B cell (primary cell): Measurements from ENCODE around the gene MRPL20. TPM values are rescaled to one million over a fixed set of nuclear protein-coding genes. Genes with fewer than 3 reads are reported as not detected.
"Not testable (repeated sequence)": the region's sequence is repeated elsewhere in the genome, so short reads cannot be mapped to it uniquely, and the experiment has no call there.

Experiments used
- ATAC-seq: fragments of 200-7000 bp; cut with Tn5 transposase; one replicate; pipeline ENCODE4 v1.10.0; 2021; ENCODE audit warnings: low read depth, mild to moderate bottlenecking, moderate number of reproducible peaks, moderate library complexity
- CTCF ChIA-PET: fragments of 350-600 bp; sonication (Branson Sonifier 250); formaldehyde crosslinking; loops from one replicate; lab custom pipeline; 2021; ENCODE audit warnings: antibody characterized with exemption, inconsistent platforms; lab: Charles Lee
- POLR2A ChIA-PET: fragments of 350-600 bp; sonication (Branson Sonifier 250); formaldehyde crosslinking; loops from one replicate; lab custom pipeline; 2021; ENCODE audit warnings: antibody characterized with exemption; lab: Charles Lee
- DNase-seq: peaks from one replicate; pipeline ENCODE4 v3.0.0; 2013
- H2AFZ ChIP-seq: 2 replicates; pipeline ENCODE4 v1.6.1; 2012; ENCODE audit warnings: mild to moderate bottlenecking, low read depth, low read length; ENCODE audit not compliant: insufficient read depth, poor library complexity, severe bottlenecking
- H3K27ac ChIP-seq, 2 donors: 1 replicate in 1 of 2; 2 replicates in 1 of 2; pipeline ENCODE4 v1.5.1; 2012 to 2013; ENCODE audit warnings: low read length in 2 of 2, mild to moderate bottlenecking in 2 of 2, moderate library complexity in 1 of 2
- H3K27me3 ChIP-seq, 4 experiments: fragments of 200-600 bp in 1 of 4; sonication (generic) in 1 of 4; replicated peaks in 1 of 4; 1 replicate in 2 of 4; 2 replicates in 2 of 4; pipeline versions ENCODE4 v1.6.1 to v1.7.0; 2013 to 2016; ENCODE audit warnings: low read length in 3 of 4, mild to moderate bottlenecking in 2 of 4, mixed read lengths in 1 of 4, moderate library complexity in 1 of 4; ENCODE audit not compliant: insufficient read depth in 4 of 4, control insufficient read depth in 3 of 4; ENCODE audit errors: control extremely low read depth in 1 of 4
- H3K36me3 ChIP-seq, 2 experiments: replicated peaks in 1 of 2; 1 replicate in 1 of 2; 2 replicates in 1 of 2; pipeline versions ENCODE4 v1.6.1 to v1.7.1; 2013; ENCODE audit warnings: low read length in 1 of 2; ENCODE audit not compliant: insufficient read depth in 2 of 2, control insufficient read depth in 1 of 2; ENCODE audit errors: control extremely low read depth in 1 of 2, extremely low read depth in 1 of 2
- H3K4me1 ChIP-seq, 2 donors: fragments of 200-600 bp in 1 of 2; sonication (generic) in 1 of 2; 1 replicate in 1 of 2; 2 replicates in 1 of 2; pipeline versions ENCODE4 v1.5.1 to v1.6.1; 2013 to 2017; ENCODE audit warnings: low read length in 2 of 2; ENCODE audit not compliant: control insufficient read depth in 2 of 2, insufficient read depth in 2 of 2
- H3K4me2 ChIP-seq: replicated peaks from 2 replicates; pipeline ENCODE3; 2012; ENCODE audit warnings: mild to moderate bottlenecking, low read depth, low read length; ENCODE audit not compliant: poor library complexity, severe bottlenecking
- H3K4me3 ChIP-seq, 5 experiments: fragments of 200-600 bp in 1 of 5; sonication (generic) in 1 of 5; 1 replicate in 3 of 5; 2 replicates in 2 of 5; pipeline versions ENCODE4 v1.5.1 to v1.7.0; 2011 to 2016; ENCODE audit warnings: low read length in 4 of 5, mild to moderate bottlenecking in 4 of 5, low read depth in 2 of 5, control low read depth in 1 of 5, moderate library complexity in 1 of 5; ENCODE audit not compliant: insufficient read depth in 1 of 5; ENCODE audit errors: control extremely low read depth in 1 of 5, extremely low read depth in 1 of 5
- H3K79me2 ChIP-seq: fragments of 200-600 bp; sonication (generic); one replicate; pipeline ENCODE4 v1.6.0; 2016; ENCODE audit warnings: low read length; ENCODE audit not compliant: control insufficient read depth, insufficient read depth
- H3K9ac ChIP-seq: fragments of 200-600 bp; sonication (generic); 2 replicates; pipeline ENCODE4 v1.6.1; 2017; ENCODE audit warnings: mild to moderate bottlenecking, low read length, moderate library complexity
- H3K9me3 ChIP-seq, 3 donors: one replicate each; pipeline versions ENCODE4 v1.6.1 to v1.7.1; 2013; ENCODE audit warnings: low read length in 2 of 3; ENCODE audit not compliant: control insufficient read depth in 2 of 3, insufficient read depth in 1 of 3; ENCODE audit errors: control extremely low read depth in 1 of 3
- H4K20me1 ChIP-seq: 2 replicates; pipeline ENCODE4 v1.6.0; 2012; ENCODE audit warnings: mild to moderate bottlenecking, low read length; ENCODE audit not compliant: insufficient read depth, control insufficient read depth, poor library complexity, severe bottlenecking
- H3K27ac Mint-ChIP-seq: one replicate; pipeline ENCODE4 v1.8.0; 2021; ENCODE audit warnings: mixed read lengths
- H3K27me3 Mint-ChIP-seq: one replicate; pipeline ENCODE4 v1.8.0; 2021; ENCODE audit warnings: mixed read lengths
- H3K4me1 Mint-ChIP-seq: one replicate; pipeline ENCODE4 v1.8.0; 2021; ENCODE audit warnings: mixed read lengths
- H3K4me3 Mint-ChIP-seq: one replicate; pipeline ENCODE4 v1.8.0; 2021; ENCODE audit warnings: mixed read lengths
- H3K9me3 Mint-ChIP-seq: one replicate; pipeline ENCODE4 v1.8.0; 2022; ENCODE audit warnings: mixed read lengths; ENCODE audit not compliant: insufficient read depth
- WGBS: methylation state at CpG from one replicate; pipeline ENCODE4 v1.1.5; 2013; ENCODE audit warnings: missing lambda C conversion rate; ENCODE audit not compliant: insufficient coverage; 5-methylcytosine and 5-hydroxymethylcytosine counted together
- intact Hi-C: fragments of 100-400 bp; cut with micrococcal nuclease; formaldehyde crosslinking; loops from one replicate; pipeline ENCODE4 v1.10.0; 2022
- polyA plus RNA-seq: library from polyadenylated mRNA; depleted of rRNA; stranded (reverse); fragments of >200 nt; gene quantifications from 2 replicates; pipeline ENCODE4 v1.2.3, GENCODE V29; 2012
- total RNA-seq, 2 donors: library from RNA; stranded (reverse); fragments of 120-200 nt in 1 of 2; gene quantifications; 1 replicate in 1 of 2; 2 replicates in 1 of 2; pipeline versions ENCODE4 v1.2.3 to v1.2.4, GENCODE V29; 2013 to 2022

MRPL20 gene
- total and polyA plus RNA-seq, 2 donors (not counting 1 experiment from before 2014, with no cell fraction given) = 55.9 to 119 TPM

DNA sequence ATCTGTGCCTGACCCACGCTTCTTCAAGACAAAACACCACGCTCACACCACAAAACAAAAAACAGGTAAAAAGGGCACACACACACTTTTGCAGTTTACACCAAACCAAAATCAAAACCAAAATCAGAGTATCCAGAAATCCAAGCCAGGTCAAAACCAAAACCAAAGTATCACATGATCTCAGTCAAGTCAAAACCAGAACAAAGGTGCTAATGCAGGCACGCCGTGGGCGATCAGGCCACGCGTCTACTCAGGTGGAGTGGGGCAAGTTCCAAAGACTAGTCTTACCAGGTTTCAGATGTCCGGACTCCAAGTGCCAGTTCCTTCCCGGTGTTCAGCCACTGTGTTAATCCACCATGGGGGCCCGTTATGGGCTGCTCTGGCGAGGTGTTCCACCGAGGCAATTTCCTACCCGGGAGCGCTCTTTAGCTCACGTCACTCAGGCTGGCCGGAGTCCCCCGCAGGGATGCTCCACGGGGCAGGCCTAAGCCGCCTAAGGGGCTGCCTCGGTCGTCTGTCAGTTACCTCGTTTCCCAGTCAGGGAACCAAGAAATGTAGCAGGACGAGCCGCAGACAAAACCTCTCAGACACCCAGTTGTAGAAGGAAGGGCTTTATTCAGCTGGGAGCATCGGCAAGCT, 10.9 kb upstream of the MRPL20 start:
- POLR2A ChIA-PET, H3K27ac Mint-ChIP-seq, H3K9ac ChIP-seq: not testable (repeated sequence)

DNA sequence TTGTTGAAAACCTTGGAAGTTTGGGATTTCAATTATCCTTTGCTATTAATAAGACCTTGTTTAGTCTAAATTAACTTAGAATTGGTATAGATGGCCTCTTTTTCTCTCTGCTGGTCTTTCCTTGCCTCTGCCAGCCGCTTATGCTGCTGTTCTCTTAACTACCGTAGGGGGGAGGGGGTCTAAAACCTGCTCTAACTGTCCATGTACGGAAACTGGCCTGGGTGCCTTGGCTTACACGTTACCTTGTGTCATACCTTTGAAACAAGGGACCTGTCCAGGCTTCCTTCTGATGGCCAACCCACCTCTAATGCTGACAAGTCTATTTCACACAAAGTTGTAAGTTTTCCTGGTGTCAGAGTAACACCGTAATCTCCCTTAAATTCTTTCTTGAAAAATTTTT, 10.3 kb upstream of the MRPL20 start:
- H3K9me3 Mint-ChIP-seq, H3K4me3 ChIP-seq, H3K79me2 ChIP-seq, H2AFZ ChIP-seq, H3K27ac ChIP-seq, H3K27ac Mint-ChIP-seq, CTCF ChIA-PET, H3K4me1 ChIP-seq, POLR2A ChIA-PET, H3K36me3 ChIP-seq, intact Hi-C loops, H3K9ac ChIP-seq, H3K27me3 Mint-ChIP-seq, H3K4me3 Mint-ChIP-seq, ATAC-seq, H3K4me1 Mint-ChIP-seq, DNase-seq, H4K20me1 ChIP-seq, H3K4me2 ChIP-seq, H3K9me3 ChIP-seq: not testable (repeated sequence)
- WGBS = 100% methylated on average over 1 of the region's 5 CpGs
- H3K27me3 ChIP-seq = peaks cover 0 to 20% (median 3%) of the 10 kb centered on the region in 4 experiments

More for the DNA sequence above, 10.9 kb upstream of the MRPL20 start:
- H3K27ac ChIP-seq, H3K4me1 Mint-ChIP-seq, H3K9me3 Mint-ChIP-seq, H3K79me2 ChIP-seq, H4K20me1 ChIP-seq, ATAC-seq, intact Hi-C loops, H3K27me3 Mint-ChIP-seq, H3K4me2 ChIP-seq, H3K4me3 ChIP-seq, CTCF ChIA-PET, H2AFZ ChIP-seq, H3K36me3 ChIP-seq, H3K4me1 ChIP-seq, H3K9me3 ChIP-seq, H3K4me3 Mint-ChIP-seq, DNase-seq: not testable (repeated sequence)
- 88% methylated on average over 23 of the region's 25 CpGs for WGBS
- peaks cover 0 to 23% (median 3%) of the 10 kb centered on the region in 4 experiments for H3K27me3 ChIP-seq
